G401.6 (cell line): ENCODE data around the gene PSMA5.
"Not testable (repeated sequence)": the region's sequence is repeated elsewhere in the genome, so short reads cannot be mapped to it uniquely, and the experiment has no call there.

ENCODE experiments used
- FAIRE-seq: peaks from 2 replicates; lab custom pipeline; 2012; peaks lifted over from hg19 to GRCh38; lab: Jason Lieb, UNC

The PSMA5 gene

DNA sequence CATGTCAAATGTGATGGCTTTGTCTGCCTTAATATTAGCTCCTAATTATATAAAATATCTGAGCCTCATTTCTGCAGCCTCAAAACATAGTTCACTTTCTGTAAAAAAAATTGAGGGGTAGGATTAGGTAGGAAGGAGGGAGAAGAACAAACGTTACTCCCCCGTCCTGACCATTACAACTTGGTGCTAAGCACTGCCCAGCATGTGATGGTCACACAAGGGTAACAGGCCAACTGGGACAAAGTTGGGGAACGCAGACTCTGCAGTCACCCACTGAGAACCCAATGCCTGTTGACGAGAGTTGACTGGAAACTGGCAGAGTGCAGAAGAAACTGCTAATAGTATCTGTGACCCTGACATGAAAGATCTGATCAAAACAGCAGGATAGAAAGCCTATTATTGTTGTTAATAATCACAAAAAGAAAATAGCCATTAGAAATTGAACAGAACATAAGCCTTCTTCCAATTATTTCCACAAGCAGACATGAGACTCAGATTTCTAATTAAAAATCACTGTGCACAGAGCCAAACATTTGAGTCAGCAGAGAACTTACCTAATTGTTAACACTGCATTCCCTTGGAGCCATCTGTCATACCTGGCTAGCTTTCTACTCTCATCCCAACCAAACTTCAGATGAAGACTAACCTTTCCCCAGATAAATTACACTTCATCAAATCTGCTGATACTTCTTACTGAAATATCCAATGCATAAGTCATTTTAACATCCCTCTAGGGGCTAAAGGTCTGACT is 34.0 kb downstream of the PSMA5 start:
- no peak for FAIRE-seq

GRCh38 chr1:109391626-109392025 is 34.6 kb downstream of the PSMA5 start:
- FAIRE-seq, result no peak

- no peak for FAIRE-seq
Measured at GRCh38 chr1:109391157-109391556, 35.1 kb downstream of the PSMA5 start.

GRCh38 chr1:109389638-109390341 is 36.5 kb downstream of the PSMA5 start:
- no peak for FAIRE-seq

- FAIRE-seq, result no peak
Measured at GRCh38 chr1:109388884-109389637, 37.2 kb downstream of the PSMA5 start.

- FAIRE-seq, result no peak
Measured at GRCh38 chr1:109388208-109388711, 38.0 kb downstream of the PSMA5 start.

DNA sequence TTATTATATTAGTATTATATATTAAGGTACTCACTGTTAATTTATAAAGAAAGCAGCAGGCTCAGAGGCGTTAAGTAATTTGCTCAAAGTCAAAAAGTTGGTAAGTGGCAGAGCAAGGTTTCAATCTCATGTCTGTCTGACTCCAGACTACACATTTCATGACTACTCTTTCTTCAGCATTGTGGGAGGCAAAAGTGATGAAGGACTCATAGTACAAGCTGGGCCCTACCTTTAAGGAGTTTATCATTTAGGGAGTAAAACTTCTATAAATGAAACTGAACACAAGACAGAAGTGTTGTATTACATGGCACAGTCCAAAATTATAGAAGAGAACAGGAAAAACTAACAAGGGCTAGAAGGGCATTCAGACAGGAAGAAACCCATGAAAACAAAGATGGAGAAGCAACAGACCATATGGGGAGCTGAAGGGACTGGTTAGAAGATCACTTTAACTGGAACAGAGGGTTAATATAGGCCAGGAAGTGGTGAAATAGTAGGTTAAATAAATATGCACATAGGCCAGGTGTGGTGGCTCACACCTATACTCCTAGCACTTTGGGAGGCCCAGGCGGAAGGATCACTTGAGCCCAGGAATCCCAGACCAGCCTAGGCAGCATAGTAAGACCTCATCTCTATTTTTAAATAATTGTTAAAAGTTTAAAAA is 40.1 kb downstream of the PSMA5 start:
- FAIRE-seq, result no peak

DNA sequence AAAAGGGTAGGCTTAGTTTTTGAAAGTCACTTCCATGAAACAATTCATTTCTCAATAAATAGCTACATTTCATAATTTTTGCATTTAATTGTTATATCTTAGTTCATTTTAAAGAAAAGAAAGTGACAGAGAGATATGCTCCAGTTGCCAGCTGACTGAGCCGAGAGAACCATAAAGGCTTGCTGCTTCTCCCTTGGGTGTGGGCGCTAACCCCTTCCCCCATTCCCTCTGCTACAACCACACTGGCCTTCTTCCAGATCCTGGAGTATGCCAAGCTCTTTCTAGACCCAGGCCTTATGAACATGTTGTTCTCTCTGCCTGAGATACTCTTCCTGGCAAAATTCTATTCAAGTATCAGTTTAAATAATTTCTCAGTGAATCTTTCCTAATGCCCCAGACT is 40.8 kb downstream of the PSMA5 start:
- FAIRE-seq, result no peak

DNA sequence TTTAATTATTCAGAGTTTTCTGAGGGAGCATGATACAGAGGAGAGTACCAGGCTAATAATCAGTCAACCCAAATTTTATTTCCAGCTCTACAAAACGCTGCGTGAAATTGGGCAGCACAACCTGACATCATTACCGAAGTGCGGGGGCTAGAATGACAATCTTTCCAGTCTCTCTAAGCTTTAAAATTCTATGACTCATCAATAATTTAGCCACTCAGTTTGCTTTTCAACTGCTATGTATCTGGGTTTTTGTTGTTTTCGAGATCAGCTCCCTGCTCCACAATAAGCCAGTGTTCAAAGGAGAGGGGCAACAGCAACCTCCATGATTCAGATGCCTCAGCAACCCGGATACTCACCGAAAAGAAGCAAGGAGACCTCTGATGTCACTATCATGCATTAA is 42.4 kb downstream of the PSMA5 start:
- no peak for FAIRE-seq

- no peak for FAIRE-seq
Measured at GRCh38 chr1:109383087-109383779, 43.0 kb downstream of the PSMA5 start.

- FAIRE-seq, result no peak
Measured at GRCh38 chr1:109381573-109381972, 44.7 kb downstream of the PSMA5 start.

DNA sequence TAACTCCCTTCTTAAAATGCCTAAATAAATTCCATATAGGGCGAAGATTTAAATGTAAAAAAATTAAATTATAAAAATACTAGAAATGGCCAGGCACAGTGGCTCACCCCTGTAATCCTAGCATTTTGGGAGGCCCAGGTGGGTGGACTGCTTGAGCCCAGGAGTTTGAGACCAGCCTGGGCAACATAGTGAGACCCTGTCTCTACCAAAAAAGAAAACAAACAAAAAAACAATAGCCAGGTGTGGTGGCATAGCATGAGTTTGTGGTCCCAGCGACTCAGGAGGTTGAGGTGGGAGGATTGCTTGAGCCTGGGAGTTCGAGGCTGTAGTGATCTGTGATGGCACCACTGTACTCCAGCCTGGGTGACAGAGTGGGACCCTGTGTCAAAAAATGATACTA is 46.3 kb downstream of the PSMA5 start:
- no peak for FAIRE-seq

GRCh38 chr1:109379422-109379821 is 46.8 kb downstream of the PSMA5 start:
- no peak for FAIRE-seq

DNA sequence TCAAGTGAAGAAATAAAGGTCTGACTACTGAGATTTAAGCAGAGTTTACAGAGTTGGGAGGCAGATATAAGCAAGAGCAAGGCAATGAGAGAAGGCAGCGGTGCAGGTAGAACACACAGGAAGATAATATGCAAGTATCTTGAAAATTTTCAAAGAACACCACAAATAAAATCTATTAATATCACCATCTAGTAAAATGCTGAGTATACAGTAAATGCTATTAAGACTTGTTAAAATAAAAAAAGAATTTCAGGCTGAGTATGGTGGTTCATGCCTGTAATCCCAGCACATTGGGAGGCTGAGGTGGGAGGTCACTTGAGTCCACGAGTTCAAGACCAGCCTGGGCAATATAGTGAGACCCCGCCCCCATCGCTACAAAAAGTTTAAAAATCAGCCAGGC is 48.5 kb downstream of the PSMA5 start:
- no peak for FAIRE-seq

DNA sequence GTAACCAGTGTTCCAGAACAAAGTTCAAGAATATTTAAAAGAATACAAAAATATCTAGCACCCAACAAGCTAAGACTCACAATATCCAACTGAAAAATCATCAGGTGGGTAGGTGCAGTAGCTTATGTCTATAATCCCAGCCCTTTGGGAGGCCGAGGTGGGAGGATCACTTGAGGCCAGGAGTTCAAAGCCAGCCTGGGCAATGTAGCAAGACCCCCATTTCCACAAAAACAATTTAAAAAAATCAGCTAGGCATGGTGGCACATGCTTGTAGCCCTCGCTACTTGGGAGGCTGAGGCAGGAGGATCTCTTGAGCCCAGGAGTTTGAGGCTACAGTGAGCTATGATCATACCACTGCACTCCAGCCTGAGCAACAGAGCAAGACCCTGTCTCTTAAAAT is 52.6 kb downstream of the PSMA5 start:
- not testable (repeated sequence) for FAIRE-seq

GRCh38 chr1:109373126-109373525 is 53.1 kb downstream of the PSMA5 start:
- no peak for FAIRE-seq

DNA sequence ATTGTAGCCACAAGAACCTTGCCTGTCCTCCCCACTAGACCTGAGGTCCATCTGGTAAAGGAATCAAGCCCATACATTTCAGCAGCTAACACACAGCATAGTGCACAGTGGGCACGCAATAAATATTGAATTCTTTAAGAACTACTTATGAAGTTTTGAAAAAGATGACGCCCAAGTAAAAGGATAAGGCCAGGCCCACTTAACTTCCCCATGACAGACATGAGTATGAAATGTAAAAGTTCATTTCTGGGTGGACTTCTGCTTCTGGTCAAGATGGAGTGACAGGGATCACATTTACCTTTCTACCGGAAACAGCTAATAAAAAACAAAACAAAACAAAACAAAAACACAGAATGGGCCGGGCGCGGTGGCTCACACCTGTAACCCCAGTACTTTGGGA is 54.0 kb downstream of the PSMA5 start:
- FAIRE-seq, result no peak

- no peak for FAIRE-seq
Measured at GRCh38 chr1:109371341-109371739, 54.9 kb downstream of the PSMA5 start.

DNA sequence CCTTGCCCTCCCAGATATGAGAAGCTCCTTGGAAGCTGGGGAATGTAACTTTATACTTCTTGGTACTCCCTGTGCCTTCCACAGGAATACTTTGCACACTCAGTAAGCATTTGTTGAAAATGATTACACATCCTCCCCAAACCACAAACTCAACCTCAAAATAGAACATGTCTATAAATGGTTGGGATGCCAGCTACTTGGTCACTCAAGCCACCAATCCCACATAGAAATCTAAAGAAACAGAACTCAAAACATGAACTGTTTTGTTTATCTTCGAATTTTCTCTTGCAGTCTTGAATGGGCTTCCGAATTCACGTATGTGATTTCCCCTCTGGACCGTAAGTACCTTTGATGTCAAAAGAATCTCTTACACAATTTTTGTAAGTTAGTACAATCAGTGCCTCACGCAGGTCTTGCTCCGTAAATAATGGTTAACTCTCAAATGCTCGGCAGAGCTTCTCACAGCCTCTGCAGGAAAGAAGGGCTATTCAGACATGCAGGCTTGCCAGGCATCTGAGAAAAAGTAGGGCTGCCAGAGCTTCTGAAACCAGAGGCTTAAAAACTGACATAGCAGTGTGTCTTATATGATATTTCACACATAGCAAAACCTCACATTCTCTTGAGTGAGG is 55.4 kb downstream of the PSMA5 start:
- no peak for FAIRE-seq

GRCh38 chr1:109369167-109369746 is 57.0 kb downstream of the PSMA5 start:
- no peak for FAIRE-seq

- no peak for FAIRE-seq
Measured at GRCh38 chr1:109368464-109368863, 57.8 kb downstream of the PSMA5 start.
